Measurements from ENCODE around the gene MFN2. TPM values are rescaled to one million over a fixed set of nuclear protein-coding genes. Genes with fewer than 3 reads are reported as not detected.

MFN2 gene
- polyA plus RNA-seq, 1 of the 3 experiments (the other 2 are of a cell fraction) = 43.2 TPM

DNA sequence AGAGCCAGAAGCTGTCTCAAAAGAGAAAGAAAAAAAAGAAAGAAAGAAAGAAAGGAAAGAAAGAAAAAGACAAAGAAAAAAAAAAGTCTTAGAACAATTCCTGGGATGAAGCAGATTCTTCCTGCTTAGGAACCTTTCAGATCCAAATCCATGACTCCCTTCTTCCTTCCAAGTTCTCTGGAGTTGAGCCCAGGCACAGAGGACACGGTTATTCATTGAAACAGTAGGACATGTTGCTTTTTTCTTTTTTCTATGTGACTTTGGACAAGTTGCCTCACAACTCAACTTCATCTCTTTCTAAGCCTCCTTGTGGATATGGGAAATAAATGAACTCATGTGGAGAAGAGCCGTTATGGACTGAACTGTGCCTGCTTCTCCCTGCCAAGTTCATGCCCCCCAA lies 68.1 kb downstream of the MFN2 start:
- ChIA-PET CTCF (no interaction called here), POLR2A (no interaction called here)
- WGBS (ENCODE audit: low lambda C conversion rate) = 83% methylated on average over 2 of the region's 2 CpGs
- no peaks in the 10 kb centered on the region for H3K79me2 ChIP-seq (ENCODE audit: insufficient read depth)
- H3K36me3 ChIP-seq (replicated peaks in 1 of 2; ENCODE audit: control insufficient read depth in 1 of 2, insufficient read depth in 2 of 2, low read length in 1 of 2) = no peaks in the 10 kb centered on the region
- no peak overlapping the region for H3K4me3 ChIP-seq (ENCODE audit: low read depth in 2 of 2, low read length in 1 of 2)
- no peaks in the 10 kb centered on the region; the same call in 1 of the 2 replicates for H3K27me3 ChIP-seq (ENCODE audit: insufficient read depth)
- H2AFZ ChIP-seq (ENCODE audit: low read depth) = no peak overlapping the region
- TF ChIP-seq CHD2 (IDR thresholded peaks at IDR 0.05; ENCODE audit: low read length, partially characterized antibody) = no peak
- TF ChIP-seq, protein P1, sequence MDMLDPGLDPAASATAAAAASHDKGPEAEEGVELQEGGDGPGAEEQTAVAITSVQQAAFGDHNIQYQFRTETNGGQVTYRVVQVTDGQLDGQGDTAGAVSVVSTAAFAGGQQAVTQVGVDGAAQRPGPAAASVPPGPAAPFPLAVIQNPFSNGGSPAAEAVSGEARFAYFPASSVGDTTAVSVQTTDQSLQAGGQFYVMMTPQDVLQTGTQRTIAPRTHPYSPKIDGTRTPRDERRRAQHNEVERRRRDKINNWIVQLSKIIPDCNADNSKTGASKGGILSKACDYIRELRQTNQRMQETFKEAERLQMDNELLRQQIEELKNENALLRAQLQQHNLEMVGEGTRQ (IDR thresholded peaks at IDR 0.05; ENCODE audit: borderline replicate concordance, low read depth, low read length) = no peak
- no peak for TF ChIP-seq GABPA (IDR thresholded peaks at IDR 0.05; ENCODE audit: low read depth)
- TF ChIP-seq, protein P2, sequence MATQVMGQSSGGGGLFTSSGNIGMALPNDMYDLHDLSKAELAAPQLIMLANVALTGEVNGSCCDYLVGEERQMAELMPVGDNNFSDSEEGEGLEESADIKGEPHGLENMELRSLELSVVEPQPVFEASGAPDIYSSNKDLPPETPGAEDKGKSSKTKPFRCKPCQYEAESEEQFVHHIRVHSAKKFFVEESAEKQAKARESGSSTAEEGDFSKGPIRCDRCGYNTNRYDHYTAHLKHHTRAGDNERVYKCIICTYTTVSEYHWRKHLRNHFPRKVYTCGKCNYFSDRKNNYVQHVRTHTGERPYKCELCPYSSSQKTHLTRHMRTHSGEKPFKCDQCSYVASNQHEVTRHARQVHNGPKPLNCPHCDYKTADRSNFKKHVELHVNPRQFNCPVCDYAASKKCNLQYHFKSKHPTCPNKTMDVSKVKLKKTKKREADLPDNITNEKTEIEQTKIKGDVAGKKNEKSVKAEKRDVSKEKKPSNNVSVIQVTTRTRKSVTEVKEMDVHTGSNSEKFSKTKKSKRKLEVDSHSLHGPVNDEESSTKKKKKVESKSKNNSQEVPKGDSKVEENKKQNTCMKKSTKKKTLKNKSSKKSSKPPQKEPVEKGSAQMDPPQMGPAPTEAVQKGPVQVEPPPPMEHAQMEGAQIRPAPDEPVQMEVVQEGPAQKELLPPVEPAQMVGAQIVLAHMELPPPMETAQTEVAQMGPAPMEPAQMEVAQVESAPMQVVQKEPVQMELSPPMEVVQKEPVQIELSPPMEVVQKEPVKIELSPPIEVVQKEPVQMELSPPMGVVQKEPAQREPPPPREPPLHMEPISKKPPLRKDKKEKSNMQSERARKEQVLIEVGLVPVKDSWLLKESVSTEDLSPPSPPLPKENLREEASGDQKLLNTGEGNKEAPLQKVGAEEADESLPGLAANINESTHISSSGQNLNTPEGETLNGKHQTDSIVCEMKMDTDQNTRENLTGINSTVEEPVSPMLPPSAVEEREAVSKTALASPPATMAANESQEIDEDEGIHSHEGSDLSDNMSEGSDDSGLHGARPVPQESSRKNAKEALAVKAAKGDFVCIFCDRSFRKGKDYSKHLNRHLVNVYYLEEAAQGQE (IDR thresholded peaks at IDR 0.05; ENCODE audit: low read depth, low read length) = no peak
- TF ChIP-seq TAF1 (IDR thresholded peaks at IDR 0.05; ENCODE audit: borderline replicate concordance, low read depth, low read length) = no peak
- TF ChIP-seq, protein P3, sequence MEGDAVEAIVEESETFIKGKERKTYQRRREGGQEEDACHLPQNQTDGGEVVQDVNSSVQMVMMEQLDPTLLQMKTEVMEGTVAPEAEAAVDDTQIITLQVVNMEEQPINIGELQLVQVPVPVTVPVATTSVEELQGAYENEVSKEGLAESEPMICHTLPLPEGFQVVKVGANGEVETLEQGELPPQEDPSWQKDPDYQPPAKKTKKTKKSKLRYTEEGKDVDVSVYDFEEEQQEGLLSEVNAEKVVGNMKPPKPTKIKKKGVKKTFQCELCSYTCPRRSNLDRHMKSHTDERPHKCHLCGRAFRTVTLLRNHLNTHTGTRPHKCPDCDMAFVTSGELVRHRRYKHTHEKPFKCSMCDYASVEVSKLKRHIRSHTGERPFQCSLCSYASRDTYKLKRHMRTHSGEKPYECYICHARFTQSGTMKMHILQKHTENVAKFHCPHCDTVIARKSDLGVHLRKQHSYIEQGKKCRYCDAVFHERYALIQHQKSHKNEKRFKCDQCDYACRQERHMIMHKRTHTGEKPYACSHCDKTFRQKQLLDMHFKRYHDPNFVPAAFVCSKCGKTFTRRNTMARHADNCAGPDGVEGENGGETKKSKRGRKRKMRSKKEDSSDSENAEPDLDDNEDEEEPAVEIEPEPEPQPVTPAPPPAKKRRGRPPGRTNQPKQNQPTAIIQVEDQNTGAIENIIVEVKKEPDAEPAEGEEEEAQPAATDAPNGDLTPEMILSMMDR (IDR thresholded peaks at IDR 0.05) = no peak
- no peaks in the 10 kb centered on the region for H3F3A ChIP-seq (replicated peaks; ENCODE audit: insufficient read depth)
- H3K9ac ChIP-seq = no peak overlapping the region
- H4K20me1 ChIP-seq (ENCODE audit: insufficient read depth) = no peaks in the 10 kb centered on the region
- no peak for DNase-seq
- H3K4me1 ChIP-seq (ENCODE audit: control insufficient read depth in 1 of 2, insufficient read depth in 2 of 2, low read depth in 1 of 2, low read length in 1 of 2) = peaks cover 0 to 6% of the 10 kb centered on the region in 2 experiments; a peak in 2 of 4 replicates
- H3K27ac ChIP-seq (ENCODE audit: low read depth in 2 of 2, low read length in 1 of 2) = no peak overlapping the region
- H3K9me3 ChIP-seq = no peaks in the 10 kb centered on the region
- no peak overlapping the region for H3K4me2 ChIP-seq
- H3K9me2 ChIP-seq = no peaks in the 10 kb centered on the region

DNA sequence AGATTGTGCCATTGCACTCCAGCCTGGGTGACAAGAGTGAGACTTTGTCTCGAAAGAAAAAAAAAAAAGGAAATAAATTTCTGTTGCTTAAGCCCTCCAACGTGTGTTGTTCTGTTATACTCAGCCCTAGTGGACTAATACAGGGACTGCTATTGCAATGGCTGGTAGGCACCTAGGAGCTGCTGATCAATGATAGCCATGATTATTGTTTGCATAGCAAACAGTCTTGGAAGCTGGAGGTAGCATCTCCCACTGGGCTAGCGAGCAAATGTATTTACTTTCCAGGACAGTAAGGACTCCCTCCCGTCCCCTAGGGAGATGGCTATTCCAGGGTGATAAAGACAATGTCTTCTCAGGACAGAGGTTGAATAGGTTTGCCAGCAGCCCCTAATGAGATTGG lies 69.4 kb downstream of the MFN2 start:
- no peaks in the 10 kb centered on the region for H3K9me2 ChIP-seq
- no peaks in the 10 kb centered on the region for H4K20me1 ChIP-seq (ENCODE audit: insufficient read depth)
- no peaks in the 10 kb centered on the region for H3K9me3 ChIP-seq
- no peak overlapping the region for H2AFZ ChIP-seq (ENCODE audit: low read depth)
- ChIA-PET CTCF (interaction anchor here (1.0 to 2.5 kb wide), 3 partner anchors 11 to 17 kb away, joined by 4 to 9 read pairs (median 6); no protein-coding TSS in a partner anchor), POLR2A (no interaction called here)
- no peak overlapping the region for H3K4me2 ChIP-seq
- H3K36me3 ChIP-seq (replicated peaks in 1 of 2; ENCODE audit: control insufficient read depth in 1 of 2, insufficient read depth in 2 of 2, low read length in 1 of 2) = no peaks in the 10 kb centered on the region
- no peak overlapping the region for H3K27ac ChIP-seq (ENCODE audit: low read depth in 2 of 2, low read length in 1 of 2)
- no peaks in the 10 kb centered on the region for H3K79me2 ChIP-seq (ENCODE audit: insufficient read depth)
- WGBS (ENCODE audit: low lambda C conversion rate) = 81% methylated on average over 3 of the region's 4 CpGs
- no peak for DNase-seq
- H3K4me1 ChIP-seq (ENCODE audit: control insufficient read depth in 1 of 2, insufficient read depth in 2 of 2, low read depth in 1 of 2, low read length in 1 of 2) = peaks cover 0 to 19% of the 10 kb centered on the region in 2 experiments; a peak in 2 of 4 replicates
- no peak overlapping the region for H3K9ac ChIP-seq
- H3F3A ChIP-seq (replicated peaks; ENCODE audit: insufficient read depth) = no peaks in the 10 kb centered on the region
- H3K27me3 ChIP-seq (ENCODE audit: insufficient read depth) = no peaks in the 10 kb centered on the region; the same call in 1 of the 2 replicates
- no peak overlapping the region for H3K4me3 ChIP-seq (ENCODE audit: low read depth in 2 of 2, low read length in 1 of 2)
- TF ChIP-seq, protein P3 (IDR thresholded peaks at IDR 0.05) = no peak; the same call in 1 of the 2 replicates
- TF ChIP-seq GABPA (IDR thresholded peaks at IDR 0.05; ENCODE audit: low read depth) (no peak), EP300 (IDR thresholded peaks at IDR 0.05; ENCODE audit: borderline replicate concordance in 1 of 2, low read depth in 1 of 2, low read length in 1 of 2) (no peak), FOXM1 (IDR thresholded peaks at IDR 0.05; ENCODE audit: low read depth) (no peak), SIN3A (IDR thresholded peaks at IDR 0.05; ENCODE audit: borderline replicate concordance, low read depth, low read length) (no peak), YY1 (IDR thresholded peaks at IDR 0.05; ENCODE audit: low read depth) (no peak), SMC3 (IDR thresholded peaks at IDR 0.05; ENCODE audit: low read depth, low read length) (no peak), GATA2 (CRISPR knock-in tag; IDR thresholded peaks at IDR 0.05) (no peak), TAF1 (IDR thresholded peaks at IDR 0.05; ENCODE audit: borderline replicate concordance, low read depth, low read length) (no peak), RCOR1 (IDR thresholded peaks at IDR 0.05; ENCODE audit: low read length) (no peak), TCF12 (IDR thresholded peaks at IDR 0.05) (no peak), CHD2 (IDR thresholded peaks at IDR 0.05; ENCODE audit: low read length, partially characterized antibody) (no peak), ELF1 (IDR thresholded peaks at IDR 0.05) (no peak)
- TF ChIP-seq, protein P4, sequence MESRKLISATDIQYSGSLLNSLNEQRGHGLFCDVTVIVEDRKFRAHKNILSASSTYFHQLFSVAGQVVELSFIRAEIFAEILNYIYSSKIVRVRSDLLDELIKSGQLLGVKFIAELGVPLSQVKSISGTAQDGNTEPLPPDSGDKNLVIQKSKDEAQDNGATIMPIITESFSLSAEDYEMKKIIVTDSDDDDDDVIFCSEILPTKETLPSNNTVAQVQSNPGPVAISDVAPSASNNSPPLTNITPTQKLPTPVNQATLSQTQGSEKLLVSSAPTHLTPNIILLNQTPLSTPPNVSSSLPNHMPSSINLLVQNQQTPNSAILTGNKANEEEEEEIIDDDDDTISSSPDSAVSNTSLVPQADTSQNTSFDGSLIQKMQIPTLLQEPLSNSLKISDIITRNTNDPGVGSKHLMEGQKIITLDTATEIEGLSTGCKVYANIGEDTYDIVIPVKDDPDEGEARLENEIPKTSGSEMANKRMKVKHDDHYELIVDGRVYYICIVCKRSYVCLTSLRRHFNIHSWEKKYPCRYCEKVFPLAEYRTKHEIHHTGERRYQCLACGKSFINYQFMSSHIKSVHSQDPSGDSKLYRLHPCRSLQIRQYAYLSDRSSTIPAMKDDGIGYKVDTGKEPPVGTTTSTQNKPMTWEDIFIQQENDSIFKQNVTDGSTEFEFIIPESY (IDR thresholded peaks at IDR 0.05; ENCODE audit: borderline replicate concordance, low read depth) = no peak

Measured in SK-N-SH (cell line).